Islet precursor cell (in vitro differentiated cells): ENCODE measurements around the gene UNC93B1.
"Not testable (repeated sequence)": the region's sequence is repeated elsewhere in the genome, so short reads cannot be mapped to it uniquely, and the experiment has no call there.

ENCODE experiments used
- DNase-seq: peaks from one replicate; pipeline ENCODE4 v3.0.0-alpha.2; 2018

The UNC93B1 gene

GRCh38 chr11:67982255-67982857 lies 21.5 kb downstream of the UNC93B1 start:
- not testable (repeated sequence) for DNase-seq

GRCh38 chr11:67981226-67981625 lies 22.7 kb downstream of the UNC93B1 start:
- DNase-seq: peak; percentile 54

GRCh38 chr11:67978766-67979418 lies 25.0 kb downstream of the UNC93B1 start:
- peak; percentile 64 for DNase-seq

GRCh38 chr11:67974746-67975145 lies 29.2 kb downstream of the UNC93B1 start:
- DNase-seq: not testable (repeated sequence)

GRCh38 chr11:67965830-67966348 lies 38.0 kb downstream of the UNC93B1 start:
- DNase-seq: not testable (repeated sequence)

GRCh38 chr11:67964746-67965145 lies 39.2 kb downstream of the UNC93B1 start:
- DNase-seq: not testable (repeated sequence)

- DNase-seq: not testable (repeated sequence)
These were observed 40.0 kb downstream of the UNC93B1 start for GRCh38 chr11:67963879-67964278.

GRCh38 chr11:67963217-67963616 lies 40.7 kb downstream of the UNC93B1 start:
- DNase-seq: not testable (repeated sequence)

GRCh38 chr11:67956236-67956635 lies 47.7 kb downstream of the UNC93B1 start:
- DNase-seq: not testable (repeated sequence)

- DNase-seq: peak; percentile 84
These were observed 48.4 kb downstream of the UNC93B1 start for GRCh38 chr11:67955461-67956007.

- DNase-seq: not testable (repeated sequence)
These were observed 48.9 kb downstream of the UNC93B1 start for GRCh38 chr11:67954971-67955370.

- DNase-seq: not testable (repeated sequence)
These were observed 49.6 kb downstream of the UNC93B1 start for GRCh38 chr11:67954251-67954650.

GRCh38 chr11:67950705-67951104 lies 53.2 kb downstream of the UNC93B1 start:
- peak; percentile 51 for DNase-seq

GRCh38 chr11:67947785-67948184 lies 56.1 kb downstream of the UNC93B1 start:
- DNase-seq: not testable (repeated sequence)

- not testable (repeated sequence) for DNase-seq
These were observed 57.5 kb downstream of the UNC93B1 start for GRCh38 chr11:67946403-67946802.

- DNase-seq: not testable (repeated sequence)
These were observed 60.5 kb downstream of the UNC93B1 start for GRCh38 chr11:67943406-67943805.
